Stimulated activated naive CD8-positive, alpha-beta T cell treated with anti-CD3 and anti-CD28 coated beads, Interleukin-15, amount 100 ng/mL, for 72 hours (primary cell): ENCODE measurements around the gene CCNB1.
"Not testable (repeated sequence)": the region's sequence is repeated elsewhere in the genome, so short reads cannot be mapped to it uniquely, and the experiment has no call there.

Experiments
- ATAC-seq: fragments of 150-1000 bp; cut with Tn5 transposase; 2 replicates; pipeline ENCODE4 v1.10.0; 2021; ENCODE audit warnings: mild to moderate bottlenecking, moderate library complexity
- DNase-seq, 2 donors: peaks; one replicate each; pipeline ENCODE4 v3.0.0; 2021 to 2022
- H3K27ac Mint-ChIP-seq, 2 donors: one replicate each; pipeline ENCODE4 v1.8.0; 2022; ENCODE audit warnings: mild to moderate bottlenecking in 2 of 2, mixed read lengths in 2 of 2, moderate library complexity in 2 of 2
- H3K27me3 Mint-ChIP-seq: one replicate; pipeline ENCODE4 v1.8.0; 2022; ENCODE audit warnings: mixed read lengths
- H3K4me1 Mint-ChIP-seq: one replicate; pipeline ENCODE4 v1.8.0; 2022; ENCODE audit warnings: mild to moderate bottlenecking, mixed read lengths
- H3K4me3 Mint-ChIP-seq, 2 donors: one replicate each; pipeline ENCODE4 v1.8.0; 2022; ENCODE audit warnings: mild to moderate bottlenecking in 2 of 2, mixed read lengths in 2 of 2, moderate library complexity in 1 of 2
- H3K9me3 Mint-ChIP-seq, 2 donors: one replicate each; pipeline ENCODE4 v1.8.0; 2022; ENCODE audit warnings: mixed read lengths in 2 of 2

Gene CCNB1

DNA sequence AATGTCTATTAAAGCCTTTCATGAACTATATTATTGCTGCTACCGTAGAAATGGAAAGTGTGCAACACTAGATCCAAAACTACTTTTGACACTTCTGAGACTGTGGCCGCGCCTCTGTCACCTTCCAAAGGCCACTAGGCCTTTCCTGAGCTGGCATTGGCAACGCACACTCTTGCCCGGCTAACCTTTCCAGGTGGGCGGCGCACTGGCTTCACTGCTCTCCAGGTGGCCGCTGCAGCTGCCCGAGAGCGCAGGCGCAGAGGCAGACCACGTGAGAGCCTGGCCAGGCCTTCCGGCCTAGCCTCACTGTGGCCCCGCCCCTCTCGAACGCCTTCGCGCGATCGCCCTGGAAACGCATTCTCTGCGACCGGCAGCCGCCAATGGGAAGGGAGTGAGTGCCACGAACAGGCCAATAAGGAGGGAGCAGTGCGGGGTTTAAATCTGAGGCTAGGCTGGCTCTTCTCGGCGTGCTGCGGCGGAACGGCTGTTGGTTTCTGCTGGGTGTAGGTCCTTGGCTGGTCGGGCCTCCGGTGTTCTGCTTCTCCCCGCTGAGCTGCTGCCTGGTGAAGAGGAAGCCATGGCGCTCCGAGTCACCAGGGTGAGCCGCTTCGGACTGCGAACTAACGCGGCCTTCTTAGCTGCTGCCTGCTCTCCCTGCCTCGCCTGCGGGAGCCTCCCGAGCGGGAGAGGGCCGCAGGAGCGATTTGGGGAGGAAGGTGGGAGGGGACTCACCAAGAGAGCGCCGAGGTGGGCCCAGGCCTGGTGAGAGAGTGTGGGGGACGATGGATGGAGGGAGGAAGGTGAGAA lies at the start of gene CCNB1:
Gene CCNB1, plus strand, starts transcription at position 465 of the 807 bp plus-strand sequence. Its CDS starts 113 bp downstream, at position 578.
- Mint-ChIP-seq H3K4me1 (peaks cover 33% of the 10 kb centered on the region), H3K4me3 (peak within 1 kb of the TSS; percentile 93 to 97), H3K9me3 (peaks cover 0 to 4% of the 10 kb centered on the region in 2 donors), H3K27me3 (no peaks in the 10 kb centered on the region), H3K27ac (peak within 1 kb of the TSS; percentile 96 to 98)
- peak; percentile 97 to 99 for DNase-seq
- peak; percentile 99 for ATAC-seq

- no peak overlapping the region for H3K4me3 Mint-ChIP-seq
- H3K4me1 Mint-ChIP-seq: no peaks in the 10 kb centered on the region
These were observed 37.5 kb upstream of the CCNB1 start for GRCh38 chr5:69129413-69129812.

DNA sequence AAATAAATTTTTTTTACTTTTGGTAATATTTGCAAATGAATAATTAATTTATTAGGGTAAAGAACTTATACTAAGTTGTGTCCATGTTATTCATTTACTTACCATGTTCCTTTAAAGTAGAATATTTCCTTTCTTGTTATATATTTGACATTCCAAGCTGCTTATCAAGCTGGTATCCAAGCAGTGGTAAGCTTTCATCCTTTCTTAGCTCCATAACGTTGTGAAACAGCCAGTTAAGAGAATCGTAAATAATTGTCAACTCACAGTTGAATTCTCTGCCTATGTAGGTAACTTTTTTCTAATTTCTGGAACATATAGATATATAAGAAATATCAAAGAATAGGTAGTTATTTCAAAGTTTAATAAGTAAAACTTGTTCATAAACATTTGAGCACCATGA lies 36.7 kb upstream of the CCNB1 start:
- no peak overlapping the region for H3K4me3 Mint-ChIP-seq
- DNase-seq: no peak
- no peaks in the 10 kb centered on the region for H3K9me3 Mint-ChIP-seq
- H3K27me3 Mint-ChIP-seq: no peaks in the 10 kb centered on the region
- H3K27ac Mint-ChIP-seq: no peak overlapping the region
- H3K4me1 Mint-ChIP-seq: no peaks in the 10 kb centered on the region
- ATAC-seq: no peak

More at GRCh38 chr5:69129413-69129812, 37.5 kb upstream of the CCNB1 start:
- ATAC-seq (no peak), DNase-seq (no peak)
- no peak overlapping the region for H3K27ac Mint-ChIP-seq
- no peaks in the 10 kb centered on the region for H3K9me3 Mint-ChIP-seq
- H3K27me3 Mint-ChIP-seq: no peaks in the 10 kb centered on the region

DNA sequence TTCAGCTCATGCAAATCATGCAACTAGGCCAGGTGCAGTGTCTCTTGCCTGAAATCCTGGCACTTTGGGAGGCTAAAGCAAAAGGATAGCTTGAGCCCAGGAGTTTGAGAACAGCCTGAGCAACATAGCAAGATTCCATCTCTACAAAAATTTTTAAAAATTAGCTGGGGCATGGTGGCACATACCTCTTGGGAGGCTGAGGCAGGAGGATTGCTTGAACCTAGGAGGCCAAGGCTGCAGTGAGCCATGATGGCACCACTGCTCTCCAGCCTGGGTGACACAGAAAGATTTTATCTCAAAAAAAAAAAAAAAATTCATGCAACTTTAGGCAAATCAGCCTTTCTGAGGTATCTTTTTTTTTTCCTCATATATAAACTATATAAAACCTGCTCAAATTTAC lies 35.6 kb upstream of the CCNB1 start:
- no peak for DNase-seq
- no peak for ATAC-seq
- Mint-ChIP-seq H3K27me3 (no peaks in the 10 kb centered on the region), H3K4me1 (no peaks in the 10 kb centered on the region), H3K27ac (no peak overlapping the region), H3K4me3 (no peak overlapping the region), H3K9me3 (no peaks in the 10 kb centered on the region)

- DNase-seq (no peak), ATAC-seq (no peak)
- Mint-ChIP-seq H3K4me1 (no peaks in the 10 kb centered on the region), H3K9me3 (no peaks in the 10 kb centered on the region), H3K4me3 (no peak overlapping the region), H3K27me3 (no peaks in the 10 kb centered on the region), H3K27ac (no peak overlapping the region)
These were observed 32.8 kb upstream of the CCNB1 start for GRCh38 chr5:69134126-69134525.

DNA sequence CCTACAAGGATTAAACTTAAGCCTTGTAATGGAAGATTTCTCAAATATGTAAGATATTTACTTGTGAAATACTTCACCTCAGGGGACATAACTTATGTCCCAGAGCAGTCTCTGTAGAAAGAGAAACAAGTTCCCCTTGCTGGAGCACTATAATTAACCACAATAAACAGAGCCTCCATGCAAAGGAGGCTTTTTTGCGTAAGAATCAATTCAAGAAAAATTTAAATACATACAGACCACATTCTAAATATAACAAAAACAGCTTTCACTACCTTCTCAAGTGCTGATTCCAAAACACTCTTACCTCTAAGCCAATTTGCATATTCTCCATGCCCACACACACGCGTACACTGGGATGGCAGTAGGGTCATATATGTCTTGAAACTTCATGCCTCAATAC lies 30.7 kb upstream of the CCNB1 start:
- no peak for DNase-seq
- Mint-ChIP-seq H3K4me3 (no peak overlapping the region), H3K27me3 (no peaks in the 10 kb centered on the region), H3K27ac (no peak overlapping the region), H3K9me3 (peaks cover 8 to 15% of the 10 kb centered on the region in 2 donors), H3K4me1 (no peaks in the 10 kb centered on the region)
- ATAC-seq: no peak

DNA sequence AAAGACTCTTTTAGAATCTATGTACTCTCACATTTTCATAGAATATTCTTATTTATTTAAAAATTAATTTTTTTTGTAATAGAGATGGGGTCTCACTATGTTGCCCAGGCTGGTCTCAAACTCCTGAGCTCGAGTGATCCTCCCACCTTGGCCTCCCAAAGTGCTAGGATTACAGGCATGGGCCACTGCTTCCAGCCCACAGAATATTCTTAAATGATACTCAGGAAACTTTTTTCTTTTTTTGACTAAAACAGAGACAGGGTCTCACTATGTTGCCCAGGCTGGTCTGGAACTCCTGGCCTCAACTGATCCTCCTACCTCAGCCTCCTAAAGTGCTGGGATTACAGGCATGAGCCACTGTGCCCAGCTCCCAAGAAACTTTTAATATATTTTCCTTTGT lies 29.7 kb upstream of the CCNB1 start:
- H3K27me3 Mint-ChIP-seq, H3K27ac Mint-ChIP-seq, H3K4me1 Mint-ChIP-seq, H3K4me3 Mint-ChIP-seq, DNase-seq, ATAC-seq: not testable (repeated sequence)
- peaks cover 9 to 18% of the 10 kb centered on the region in 2 donors for H3K9me3 Mint-ChIP-seq

DNA sequence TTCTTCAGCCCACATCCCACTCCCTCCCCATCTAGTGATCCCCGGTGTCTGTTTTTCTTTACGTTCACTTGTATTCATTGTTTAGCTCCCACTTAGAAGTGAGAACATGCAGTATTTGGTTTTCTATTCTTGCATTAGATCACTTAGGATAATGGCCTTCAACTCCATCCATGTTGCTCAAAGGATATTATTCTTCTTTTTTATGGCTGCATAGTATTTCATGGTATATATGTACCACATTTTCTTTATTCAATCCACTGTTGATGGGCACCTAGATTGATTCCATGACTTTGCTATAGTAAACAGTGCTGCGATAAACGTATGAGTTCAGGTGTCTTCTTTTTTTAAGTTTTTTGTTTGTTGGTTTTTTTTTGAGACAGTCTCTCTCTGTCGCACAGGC lies 29.1 kb upstream of the CCNB1 start:
- no peak overlapping the region for H3K27ac Mint-ChIP-seq
- no peak overlapping the region for H3K4me3 Mint-ChIP-seq
- H3K27me3 Mint-ChIP-seq: no peaks in the 10 kb centered on the region
- peaks cover 9 to 21% of the 10 kb centered on the region in 2 donors for H3K9me3 Mint-ChIP-seq
- ATAC-seq (no peak), DNase-seq (no peak)
- no peaks in the 10 kb centered on the region for H3K4me1 Mint-ChIP-seq

GRCh38 chr5:69138766-69139165 lies 28.2 kb upstream of the CCNB1 start:
- no peak overlapping the region for H3K27ac Mint-ChIP-seq
- DNase-seq (no peak), ATAC-seq (no peak)
- H3K4me3 Mint-ChIP-seq: no peak overlapping the region
- peaks cover 9 to 21% of the 10 kb centered on the region in 2 donors for H3K9me3 Mint-ChIP-seq
- H3K4me1 Mint-ChIP-seq: no peaks in the 10 kb centered on the region
- no peaks in the 10 kb centered on the region for H3K27me3 Mint-ChIP-seq

DNA sequence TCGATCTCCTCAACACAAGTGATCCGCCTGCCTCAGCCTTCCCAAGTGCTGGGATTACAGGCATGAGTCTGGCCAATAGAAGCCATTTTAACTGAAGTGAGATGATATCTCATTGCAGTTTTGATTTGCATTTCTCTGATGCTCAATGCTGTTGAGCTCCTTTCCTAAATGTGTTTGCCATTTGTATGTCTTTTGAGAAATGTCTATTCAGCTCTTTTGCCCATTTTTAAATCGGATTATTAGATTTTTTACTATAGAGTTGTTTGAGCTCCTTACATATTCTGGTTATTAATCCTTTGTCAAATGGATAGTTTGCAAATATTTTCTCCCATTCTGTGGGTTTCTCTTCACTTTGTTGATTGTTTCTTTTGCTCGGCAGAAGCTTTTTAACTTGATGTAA lies 26.7 kb upstream of the CCNB1 start:
- H3K4me1 Mint-ChIP-seq, ATAC-seq, H3K27me3 Mint-ChIP-seq, H3K4me3 Mint-ChIP-seq, DNase-seq: not testable (repeated sequence)
- H3K27ac Mint-ChIP-seq: peak overlapping the region in 1 of 2 donors; percentile 35
- peaks cover 9 to 21% of the 10 kb centered on the region in 2 donors for H3K9me3 Mint-ChIP-seq

DNA sequence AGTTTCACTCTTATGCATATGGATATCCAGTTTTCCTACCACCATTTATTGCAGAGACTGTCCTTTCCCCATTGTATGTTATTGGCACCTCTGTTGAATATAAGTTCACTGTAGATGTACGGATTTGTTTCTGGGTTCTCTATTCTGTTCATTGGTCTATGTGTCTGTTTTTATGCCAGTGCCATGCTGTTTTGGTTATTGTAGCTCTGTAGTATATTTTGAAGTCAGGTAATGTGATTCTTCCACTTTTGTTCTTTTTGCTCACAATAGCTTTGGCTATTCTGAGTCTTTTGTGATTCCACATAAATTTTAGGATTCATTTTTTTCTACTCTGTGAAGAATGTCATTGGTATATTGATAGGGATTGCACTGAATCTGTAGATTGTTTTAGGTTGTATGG lies 26.1 kb upstream of the CCNB1 start:
- Mint-ChIP-seq H3K27ac (no peak overlapping the region), H3K4me3 (no peak overlapping the region), H3K27me3 (no peaks in the 10 kb centered on the region), H3K9me3 (peaks cover 9 to 21% of the 10 kb centered on the region in 2 donors), H3K4me1 (no peaks in the 10 kb centered on the region)
- DNase-seq: no peak
- ATAC-seq: no peak

GRCh38 chr5:69148576-69148975 lies 18.4 kb upstream of the CCNB1 start:
- ATAC-seq, H3K9me3 Mint-ChIP-seq, H3K27ac Mint-ChIP-seq, H3K27me3 Mint-ChIP-seq, H3K4me3 Mint-ChIP-seq, H3K4me1 Mint-ChIP-seq, DNase-seq: not testable (repeated sequence)

DNA sequence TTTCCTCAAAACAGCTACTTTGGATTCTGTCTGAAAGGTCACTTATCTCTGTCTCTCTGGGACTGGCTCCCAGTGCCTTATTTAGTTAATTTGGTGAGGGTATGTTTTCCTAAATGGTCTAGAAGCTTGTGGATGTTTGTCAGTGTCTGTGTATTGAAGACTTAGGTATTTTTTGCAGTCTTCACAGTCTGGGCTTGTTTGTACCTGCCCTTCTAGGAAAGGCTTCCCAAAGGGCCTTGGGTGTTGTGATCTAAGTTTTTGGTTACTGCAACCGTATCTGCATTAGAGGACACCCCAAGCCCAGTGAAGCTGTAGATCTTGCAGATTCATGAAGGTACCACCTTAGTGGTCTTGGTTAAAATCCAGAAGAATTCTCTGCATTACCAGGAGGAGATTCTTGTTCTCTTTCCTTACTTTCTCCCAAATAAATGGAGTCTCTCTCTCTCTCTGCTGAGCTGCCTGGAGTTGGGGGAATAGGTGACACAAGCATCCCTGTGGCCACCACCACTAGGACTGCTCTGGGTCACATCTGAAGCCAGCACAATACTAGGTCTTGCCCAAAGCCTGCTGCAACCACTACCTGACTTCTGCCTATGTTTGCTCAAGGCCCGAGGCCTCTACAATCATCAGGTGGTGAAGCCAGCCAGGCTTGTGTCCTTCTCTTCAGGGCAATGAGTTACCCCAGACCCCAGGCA lies 17.8 kb upstream of the CCNB1 start:
- H3K27me3 Mint-ChIP-seq: no peaks in the 10 kb centered on the region
- H3K4me3 Mint-ChIP-seq: no peak overlapping the region
- peak overlapping the region; percentile 12 to 66 for H3K27ac Mint-ChIP-seq
- H3K4me1 Mint-ChIP-seq: no peaks in the 10 kb centered on the region
- no peaks in the 10 kb centered on the region for H3K9me3 Mint-ChIP-seq
- ATAC-seq: no peak
- DNase-seq: no peak

DNA sequence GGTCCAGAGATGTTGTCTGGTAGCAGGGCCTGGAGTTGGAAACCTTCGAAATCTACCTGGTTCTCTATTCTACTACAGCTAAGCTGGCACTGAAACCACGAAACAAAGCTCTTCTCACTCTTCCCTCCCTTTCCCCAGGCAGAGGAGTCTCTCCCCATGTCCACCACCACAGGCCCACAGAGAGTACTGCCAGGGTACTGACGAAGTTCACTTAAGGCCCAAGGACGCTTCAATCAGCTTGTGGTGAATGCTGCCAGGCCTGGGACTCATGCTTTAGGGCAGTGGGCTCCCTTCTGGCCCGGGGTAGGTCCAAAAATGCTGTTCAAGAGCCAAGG lies 17.3 kb upstream of the CCNB1 start:
- Mint-ChIP-seq H3K4me1 (no peaks in the 10 kb centered on the region), H3K4me3 (no peak overlapping the region), H3K27me3 (no peaks in the 10 kb centered on the region), H3K27ac (peak overlapping the region; percentile 12 to 66), H3K9me3 (no peaks in the 10 kb centered on the region)
- ATAC-seq (no peak), DNase-seq (no peak)

DNA sequence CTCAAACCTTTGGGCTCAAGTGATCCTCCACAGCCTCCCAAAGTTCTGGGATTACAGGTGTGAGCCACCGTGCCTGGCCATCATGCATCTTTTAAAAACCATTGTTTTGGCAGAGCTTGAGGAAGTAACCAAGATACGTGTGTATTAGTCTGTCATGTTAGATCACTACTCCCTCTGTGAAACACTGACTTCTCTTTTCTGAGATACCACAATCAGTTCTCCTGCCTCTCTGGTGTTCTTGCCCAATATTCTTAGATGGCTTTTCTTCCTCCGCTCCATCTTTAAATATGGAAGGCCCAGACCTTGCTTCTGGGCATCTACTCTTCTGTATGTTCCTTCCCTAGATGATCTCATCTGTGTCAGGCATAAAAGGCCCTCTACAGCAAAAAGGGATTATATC lies 14.2 kb upstream of the CCNB1 start:
- H3K4me3 Mint-ChIP-seq: no peak overlapping the region
- no peak for DNase-seq
- no peaks in the 10 kb centered on the region for H3K4me1 Mint-ChIP-seq
- no peaks in the 10 kb centered on the region for H3K9me3 Mint-ChIP-seq
- H3K27me3 Mint-ChIP-seq: no peaks in the 10 kb centered on the region
- no peak for ATAC-seq
- no peak overlapping the region for H3K27ac Mint-ChIP-seq

DNA sequence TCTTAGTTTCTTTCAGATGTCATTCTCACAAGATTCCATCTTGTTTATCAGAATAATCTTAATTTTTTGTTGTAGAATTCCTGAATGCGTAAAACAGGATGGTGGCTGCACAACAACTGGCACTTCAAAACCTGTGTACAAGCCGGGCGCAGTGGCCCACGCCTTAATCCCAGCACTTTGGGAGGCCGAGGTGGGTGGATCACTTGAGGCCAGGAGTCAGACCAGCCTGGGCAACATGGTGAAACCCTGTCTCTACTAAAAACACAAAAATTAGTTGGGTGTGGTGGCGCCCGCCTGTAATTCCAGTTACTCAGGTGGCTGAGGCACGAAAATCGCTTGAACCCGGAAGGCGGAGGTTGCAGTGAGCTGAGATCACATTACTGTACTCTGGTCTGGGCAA lies 10.5 kb upstream of the CCNB1 start:
- no peaks in the 10 kb centered on the region for H3K4me1 Mint-ChIP-seq
- H3K9me3 Mint-ChIP-seq: no peaks in the 10 kb centered on the region
- H3K27me3 Mint-ChIP-seq: no peaks in the 10 kb centered on the region
- H3K27ac Mint-ChIP-seq: no peak overlapping the region
- H3K4me3 Mint-ChIP-seq: no peak overlapping the region
- ATAC-seq (no peak), DNase-seq (no peak)
